NCI-H1417 treated with DMSO at 0.1 percent for 48 hours (cell line): ENCODE results near the gene CBX8.

Experiments used
- DNase-seq: peaks from one replicate; lab custom pipeline; 2025; lab: John Stamatoyannopoulos, UW

Gene CBX8

DNA sequence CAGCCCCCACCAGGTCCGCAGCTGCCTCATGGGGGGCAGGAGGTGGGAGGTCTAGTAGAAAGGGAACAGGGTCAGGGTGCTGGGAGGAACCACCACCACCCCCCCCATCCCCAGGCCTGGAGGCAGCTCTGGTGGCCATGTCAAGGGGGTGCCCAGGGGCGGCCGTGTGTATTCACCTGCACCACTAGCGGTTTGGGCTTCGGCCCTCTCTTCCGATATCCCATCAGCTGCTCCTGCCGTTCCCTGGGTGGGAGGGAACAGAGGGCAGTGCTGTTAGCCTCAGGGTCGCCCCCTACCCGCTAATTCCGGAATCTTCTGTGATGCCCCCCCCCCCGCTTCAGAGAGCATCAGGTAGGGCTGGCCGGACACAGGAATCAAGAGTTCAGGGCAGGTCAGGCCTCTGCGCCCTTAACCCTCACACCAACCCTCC is 38.6 kb upstream of the CBX8 start:
- DNase-seq, result no peak

DNA sequence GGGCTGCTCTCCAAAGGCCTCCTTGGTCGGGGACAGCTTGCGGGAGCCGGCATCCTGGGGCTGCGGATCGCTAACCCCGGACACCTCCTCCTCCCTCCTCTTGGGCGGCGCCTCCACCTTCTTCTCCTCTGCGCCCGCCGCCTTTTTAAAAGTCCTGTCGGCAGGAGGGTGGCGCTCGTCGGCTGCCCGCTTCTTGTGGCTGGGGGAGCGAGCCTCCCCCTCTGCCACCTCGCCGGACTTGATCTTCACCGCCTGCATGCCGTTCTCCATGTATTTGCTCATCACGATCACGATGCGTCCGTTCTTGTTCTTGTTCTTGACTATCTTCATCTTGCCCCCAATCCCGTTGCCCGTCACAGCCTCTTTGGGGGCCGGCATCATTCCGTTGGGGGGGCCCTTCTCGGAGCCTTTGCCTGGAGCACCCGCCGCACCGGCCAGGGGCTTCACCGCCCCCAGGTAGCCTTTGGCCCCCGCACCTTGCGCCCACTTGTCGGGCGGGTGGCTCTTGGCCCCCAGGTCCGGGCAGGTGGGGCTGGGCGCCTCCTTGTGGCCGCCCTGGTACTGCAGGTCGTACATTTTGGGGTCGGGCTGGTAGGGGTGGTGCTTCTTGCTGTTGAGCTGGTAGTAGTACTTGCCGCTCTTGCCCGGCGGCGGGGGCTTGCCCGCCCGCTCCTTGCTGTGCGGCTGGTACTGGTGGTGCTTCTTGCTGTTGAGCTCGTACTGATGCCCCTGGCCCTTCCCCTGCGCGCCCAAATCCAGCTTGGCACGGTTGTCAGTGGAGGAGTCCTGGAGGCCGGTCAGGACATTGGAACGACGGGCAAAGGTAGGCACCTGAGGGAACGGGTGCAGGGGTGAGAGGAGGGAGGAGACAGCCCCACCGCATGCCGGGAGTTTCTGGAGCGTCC is 37.9 kb upstream of the CBX8 start:
- no peak for DNase-seq

DNA sequence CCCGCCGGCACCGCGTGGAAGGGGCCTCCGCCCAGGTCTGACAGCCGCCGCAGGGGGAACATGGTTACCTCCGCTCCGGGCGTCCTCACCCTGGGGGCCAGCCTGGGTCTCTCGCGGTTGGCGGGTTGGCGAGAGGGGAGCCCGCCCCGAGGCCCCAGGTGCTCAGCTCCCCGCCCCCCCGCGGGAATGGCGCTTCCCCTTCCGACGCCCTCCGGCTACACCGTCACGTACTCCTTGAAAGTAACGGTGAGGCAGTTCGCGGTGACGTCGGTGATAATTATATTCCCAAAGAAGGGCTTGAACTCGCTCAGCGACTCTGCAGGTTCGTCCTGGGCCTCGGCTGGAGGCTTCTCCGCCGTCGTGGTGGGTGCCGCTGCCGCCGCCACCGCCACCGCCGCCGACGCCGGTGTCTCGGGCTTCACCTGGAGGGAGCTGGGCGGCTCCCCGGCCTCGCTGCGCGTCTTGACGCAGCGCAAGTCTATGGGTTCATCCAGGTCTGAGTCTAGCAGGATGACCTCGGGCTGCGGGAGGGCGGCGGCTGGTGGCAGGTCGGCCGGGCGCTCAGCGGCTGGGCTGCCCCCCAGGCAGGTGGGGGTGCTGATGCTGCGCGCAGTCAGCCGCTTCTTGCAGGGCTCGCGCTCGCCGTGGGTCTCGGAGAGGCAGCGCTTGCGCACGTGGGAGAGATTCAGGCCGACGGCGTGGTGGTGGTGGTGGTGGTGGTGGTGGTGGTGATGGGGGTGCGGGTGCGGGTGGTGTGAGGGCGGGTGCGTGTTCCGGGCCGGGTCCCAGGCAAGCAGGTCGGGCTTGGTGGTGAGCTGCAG is 37.1 kb upstream of the CBX8 start:
- DNase-seq, result no peak

DNA sequence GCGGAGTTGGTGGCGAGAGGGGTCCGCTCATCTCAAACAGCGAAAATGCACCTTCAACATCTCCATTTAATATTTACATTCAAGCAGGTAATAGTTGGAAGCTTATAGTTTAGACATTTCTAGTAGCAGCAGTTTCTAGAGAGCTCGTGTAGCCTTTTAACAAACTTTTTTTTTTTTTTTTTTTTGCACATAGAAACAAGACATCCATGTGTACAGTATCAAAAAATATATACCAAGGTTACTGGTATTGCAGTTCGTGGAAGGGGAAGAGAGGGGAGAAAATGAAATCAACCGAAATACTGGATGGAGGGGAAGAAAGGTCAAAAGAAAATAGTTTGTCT is 36.2 kb upstream of the CBX8 start:
- DNase-seq, result no peak

DNA sequence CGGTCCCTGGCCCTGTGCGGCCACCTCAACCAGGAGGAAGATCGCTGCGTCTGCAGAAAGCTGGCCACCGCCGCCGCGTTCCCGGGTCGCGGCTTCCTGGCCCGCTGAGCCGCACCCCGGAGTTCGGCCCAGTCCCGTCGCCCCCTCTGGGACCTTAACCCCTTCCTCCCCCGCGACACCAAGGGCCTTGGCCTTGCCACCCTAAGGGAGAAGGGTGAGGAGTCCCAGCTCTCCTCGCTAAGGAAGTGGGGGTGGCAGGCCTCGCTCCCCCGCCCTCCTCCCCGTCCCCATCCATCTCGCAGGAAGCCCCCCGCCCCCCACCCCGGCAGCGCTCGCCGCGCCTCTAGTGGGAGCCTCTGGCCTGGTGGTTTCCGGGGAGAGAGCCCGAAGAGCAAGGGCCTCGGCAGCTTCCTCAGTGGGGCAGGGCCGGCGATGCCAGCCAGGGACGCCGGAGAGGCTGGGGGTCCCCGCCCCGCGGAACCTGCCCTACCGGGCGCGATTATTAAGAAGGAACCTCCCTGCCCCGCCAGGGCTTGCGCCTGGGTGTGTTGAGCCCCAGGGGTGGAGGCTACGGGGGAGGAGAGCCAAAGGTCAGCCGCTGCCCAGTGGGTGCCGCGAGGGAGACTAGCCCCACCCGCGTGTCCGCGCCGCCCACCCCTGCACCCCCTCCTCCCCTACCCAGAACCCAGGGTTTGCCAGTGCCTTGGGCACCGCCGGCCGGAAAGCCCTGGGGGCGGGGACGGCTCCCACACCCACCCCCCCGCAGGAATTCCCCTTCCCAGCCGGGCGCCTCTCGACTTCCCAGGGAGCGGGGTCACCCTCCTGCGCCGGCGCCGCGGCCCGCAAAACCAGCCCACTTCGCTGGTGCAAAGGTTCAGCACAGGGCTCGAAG is 35.6 kb upstream of the CBX8 start:
- no peak for DNase-seq

DNA sequence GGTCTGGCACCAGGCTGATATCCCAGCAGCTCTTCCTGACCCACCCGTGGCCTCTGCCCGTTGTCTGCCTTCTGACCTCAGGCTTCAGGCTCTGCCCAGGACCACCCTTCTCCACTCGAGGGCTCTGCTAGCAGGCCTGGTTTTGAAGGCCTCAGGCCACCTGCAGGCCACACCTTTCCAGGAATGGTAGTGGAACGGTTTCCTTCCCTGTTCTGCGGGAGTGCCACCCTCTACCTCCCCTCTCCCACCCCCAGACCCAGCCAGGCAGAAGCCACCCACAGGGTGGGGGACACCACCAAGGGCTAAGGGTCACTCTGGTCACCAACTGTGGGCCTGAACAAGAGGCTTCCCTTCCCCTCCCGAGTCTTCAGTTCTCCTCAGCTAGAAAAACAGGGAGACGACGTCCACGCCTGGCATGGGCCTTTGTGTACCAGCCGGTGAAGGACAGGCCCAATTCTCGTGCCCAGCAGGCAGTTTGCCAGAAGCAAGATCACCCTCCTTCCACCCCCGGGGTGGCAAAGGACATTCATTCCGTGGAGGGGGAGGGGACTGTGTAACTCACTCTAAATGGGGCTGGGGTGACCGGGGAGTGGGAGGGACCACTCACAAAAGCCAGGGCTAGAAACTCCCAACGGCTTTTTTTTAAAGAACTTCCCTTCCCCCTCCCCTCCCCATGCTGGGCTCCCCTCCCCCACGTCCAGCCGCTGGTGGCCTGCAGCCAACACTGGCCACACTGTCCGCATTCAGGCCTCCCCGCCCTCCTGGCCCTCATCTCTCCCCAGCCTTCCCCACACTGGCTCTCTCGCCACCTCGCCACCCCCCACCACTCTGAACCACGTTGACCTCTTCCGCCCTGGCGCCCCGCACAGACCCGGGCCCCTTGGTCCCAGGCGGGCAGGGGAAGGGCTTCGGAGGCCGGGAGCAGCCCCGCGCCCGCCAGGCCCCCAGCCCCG is 34.7 kb upstream of the CBX8 start:
- no peak for DNase-seq

DNA sequence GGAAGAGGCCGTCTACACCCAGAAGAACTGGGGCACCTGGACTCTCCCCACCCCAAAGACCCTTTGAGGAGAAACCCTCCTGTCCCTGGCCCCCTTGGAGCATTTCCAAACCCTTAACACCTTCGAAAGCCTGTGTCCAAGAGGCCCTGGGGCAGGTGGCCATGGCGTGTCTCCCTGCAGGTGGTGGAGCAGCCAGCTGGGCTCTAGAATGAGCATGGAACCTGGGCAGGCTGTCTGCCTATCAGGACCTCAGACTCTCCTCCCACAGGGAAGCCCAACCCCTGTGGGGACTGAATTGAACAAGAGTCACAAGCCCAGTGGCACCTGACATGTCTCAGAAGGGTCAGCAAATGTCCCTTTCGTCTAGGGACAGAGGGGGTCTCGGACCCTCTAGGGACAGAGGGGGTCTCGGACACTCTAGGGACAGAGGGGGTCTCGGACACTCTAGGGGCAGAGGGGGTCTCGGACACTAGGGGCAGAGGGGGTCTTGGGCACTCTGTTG is 33.9 kb upstream of the CBX8 start:
- no peak for DNase-seq

DNA sequence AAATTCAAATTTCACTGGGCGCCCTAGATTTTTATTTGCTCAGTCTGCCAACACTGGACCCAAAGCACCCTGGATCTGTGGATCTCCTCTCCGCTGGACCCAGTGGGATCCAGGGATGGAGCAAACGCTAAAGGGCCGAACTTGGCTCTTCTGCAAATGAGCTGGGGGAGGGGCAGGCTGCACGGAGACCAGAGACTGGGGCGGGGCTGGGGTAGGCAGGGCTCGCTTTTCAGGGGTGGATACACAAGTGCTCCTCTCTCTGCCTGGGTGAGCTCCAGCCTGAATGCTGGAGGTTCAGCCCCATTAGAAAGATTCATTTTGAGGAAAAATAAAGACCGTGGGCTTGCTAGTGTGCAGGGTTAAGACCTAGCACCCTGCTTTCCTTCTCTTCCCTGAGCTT is 33.4 kb upstream of the CBX8 start:
- no peak for DNase-seq

DNA sequence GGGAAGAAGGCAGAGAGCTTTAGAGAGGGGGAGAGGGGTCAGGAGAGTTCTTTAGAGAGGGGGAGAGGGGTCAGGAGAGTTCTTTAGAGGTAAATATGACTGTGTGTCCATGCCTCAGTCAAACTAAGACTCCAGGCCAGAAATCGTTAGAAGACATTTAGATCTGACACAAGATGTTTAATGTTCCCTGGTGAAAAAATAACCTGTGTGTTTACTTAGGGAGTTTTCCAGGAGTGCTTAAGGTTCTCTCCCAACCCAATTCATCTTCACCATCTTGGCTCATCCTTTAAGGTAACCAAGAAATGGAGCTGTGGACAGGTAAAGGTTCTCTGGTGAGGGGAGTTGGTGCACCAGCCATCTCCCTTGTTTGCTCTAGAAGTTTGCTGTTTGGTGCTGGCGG is 32.6 kb upstream of the CBX8 start:
- no peak for DNase-seq

DNA sequence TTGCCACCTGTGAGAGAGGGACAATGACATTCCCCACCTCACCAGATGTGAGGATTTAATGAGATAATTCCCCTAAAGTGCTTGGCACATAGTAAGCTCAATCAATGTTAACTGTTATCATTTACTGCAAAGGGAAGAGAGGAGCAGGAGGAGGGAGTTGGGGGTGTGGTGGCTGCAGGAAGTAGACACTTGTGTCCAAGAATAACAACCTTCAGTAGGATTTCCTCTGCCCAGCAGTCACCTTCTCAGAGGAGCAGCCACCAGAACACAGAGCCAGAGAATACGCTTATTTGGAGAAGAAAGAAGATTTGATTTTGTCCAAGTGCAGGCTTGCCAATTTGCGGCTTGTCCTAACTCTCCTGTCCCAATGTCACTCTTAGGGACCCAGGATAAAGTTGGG is 32.1 kb upstream of the CBX8 start:
- DNase-seq, result no peak

DNA sequence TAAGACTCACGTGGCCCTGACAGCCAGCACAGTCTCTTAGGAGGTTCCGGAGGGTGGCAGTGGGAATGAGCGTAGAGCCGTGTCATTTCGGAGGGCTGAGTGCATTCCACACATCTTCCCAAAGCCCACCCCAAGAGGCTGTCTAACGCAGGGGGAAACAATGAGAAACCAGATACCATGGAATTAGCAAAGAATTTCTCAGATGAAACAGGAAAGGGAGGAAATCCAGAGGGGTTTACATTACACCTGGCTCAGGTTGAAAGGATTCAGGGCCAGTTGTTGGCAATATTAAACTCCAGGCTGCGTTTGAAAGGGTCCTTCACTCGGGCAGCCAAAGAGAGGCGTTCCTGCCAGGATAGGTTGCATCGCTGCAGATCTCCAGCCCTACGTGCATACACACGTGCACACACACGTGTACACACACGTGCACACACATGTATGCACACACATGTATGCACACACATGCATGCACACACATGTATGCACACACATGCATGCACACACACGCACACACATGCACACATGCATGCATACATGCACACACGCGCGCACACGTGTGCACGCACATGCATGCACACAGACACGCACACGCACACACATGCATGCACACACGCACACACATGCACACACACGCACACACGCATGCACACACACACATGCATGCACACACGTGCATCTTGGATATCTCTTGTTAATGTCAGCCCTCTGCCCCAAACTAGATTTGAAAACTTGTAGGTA is 30.1 kb upstream of the CBX8 start:
- DNase-seq, result no peak

DNA sequence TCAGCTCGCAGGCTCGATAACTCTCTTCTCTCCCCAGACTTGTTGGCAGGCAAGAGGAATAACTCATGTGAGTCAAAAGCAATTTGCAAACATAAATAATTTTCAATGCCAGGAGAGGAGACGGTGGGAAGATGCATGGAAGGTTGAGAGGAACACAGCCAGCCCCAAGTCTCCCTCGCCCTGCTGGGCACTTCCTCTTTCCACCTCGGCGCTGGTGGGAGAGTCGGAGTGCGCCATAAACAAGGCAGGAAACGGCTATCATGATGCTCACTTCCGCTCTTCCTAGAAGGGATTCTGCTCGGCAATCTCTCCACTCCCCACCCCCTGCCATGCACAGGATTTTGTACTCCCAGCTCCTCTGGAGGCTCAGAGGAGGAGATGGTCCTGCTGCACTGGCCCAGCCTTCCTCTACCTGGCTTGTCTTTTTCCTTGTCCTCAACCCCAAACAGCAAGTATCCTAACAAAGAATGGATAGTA is 29.4 kb upstream of the CBX8 start:
- DNase-seq, result no peak

DNA sequence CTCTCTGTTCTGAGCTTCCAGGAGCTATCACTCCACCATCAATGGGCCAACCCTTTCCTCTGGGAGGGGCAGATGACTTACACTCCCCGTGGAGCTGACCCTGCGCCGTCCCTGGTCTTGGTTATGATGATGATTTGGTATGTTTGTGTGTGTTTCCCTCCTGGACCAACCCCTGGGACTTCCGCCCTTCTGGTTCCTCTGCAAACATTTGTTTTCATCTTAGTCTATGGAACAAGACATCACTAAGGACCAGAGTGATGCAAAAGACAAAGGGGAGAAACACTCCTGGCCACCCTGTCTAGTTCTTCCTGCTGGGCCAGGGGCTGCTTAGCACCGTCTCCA is 28.7 kb upstream of the CBX8 start:
- no peak for DNase-seq

DNA sequence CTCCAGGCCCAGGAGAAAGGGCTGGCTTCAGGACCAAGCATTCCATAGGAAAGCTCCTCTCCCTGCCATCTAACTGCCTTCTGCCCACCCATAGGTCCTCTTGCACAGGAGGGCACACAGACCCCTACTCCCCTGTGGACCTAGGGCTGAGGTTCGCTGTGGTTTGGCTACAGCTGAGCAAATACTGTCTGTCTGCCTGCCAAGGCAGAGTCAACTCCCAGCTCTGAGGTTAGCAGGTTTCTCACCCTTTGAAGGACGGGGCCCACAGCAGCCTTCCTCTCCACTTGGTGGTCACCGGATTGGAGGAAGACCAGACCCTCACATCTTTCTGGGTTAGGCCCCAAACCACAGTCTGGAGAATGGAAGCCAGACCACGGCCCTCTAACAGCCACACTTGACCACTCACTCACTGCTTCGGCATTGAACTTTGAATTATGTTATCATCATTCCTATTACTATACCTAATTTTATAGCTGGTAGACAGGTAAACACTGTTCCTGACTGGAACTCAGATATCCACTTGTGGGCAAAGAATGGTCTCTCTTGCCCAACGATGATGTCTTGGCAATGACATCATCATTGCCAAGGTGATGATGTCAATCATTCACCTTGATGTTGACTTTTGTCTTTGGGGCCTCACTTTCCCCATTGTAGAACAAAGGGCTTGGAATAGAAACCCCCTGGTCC is 28.2 kb upstream of the CBX8 start:
- no peak for DNase-seq

DNA sequence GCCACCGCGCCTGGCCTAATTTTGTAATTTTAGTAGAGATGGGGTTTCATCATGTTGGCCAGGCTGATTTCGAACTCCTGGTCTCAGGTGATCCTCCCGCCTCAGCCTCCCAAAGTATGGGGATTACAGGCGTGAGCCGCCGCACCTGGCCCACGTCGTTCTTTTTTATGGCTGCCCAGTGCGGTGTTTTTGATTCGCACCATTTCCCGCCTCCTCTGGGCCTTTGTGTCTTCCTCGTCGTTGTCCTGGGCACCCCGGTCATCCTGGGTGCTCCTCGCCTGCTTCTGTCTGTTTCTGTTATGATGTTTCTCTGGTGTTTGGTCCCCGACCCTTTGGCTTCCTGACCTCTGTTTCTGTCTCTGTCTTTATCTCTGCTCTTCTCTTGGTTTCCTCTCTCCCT is 27.4 kb upstream of the CBX8 start:
- DNase-seq, result no peak

DNA sequence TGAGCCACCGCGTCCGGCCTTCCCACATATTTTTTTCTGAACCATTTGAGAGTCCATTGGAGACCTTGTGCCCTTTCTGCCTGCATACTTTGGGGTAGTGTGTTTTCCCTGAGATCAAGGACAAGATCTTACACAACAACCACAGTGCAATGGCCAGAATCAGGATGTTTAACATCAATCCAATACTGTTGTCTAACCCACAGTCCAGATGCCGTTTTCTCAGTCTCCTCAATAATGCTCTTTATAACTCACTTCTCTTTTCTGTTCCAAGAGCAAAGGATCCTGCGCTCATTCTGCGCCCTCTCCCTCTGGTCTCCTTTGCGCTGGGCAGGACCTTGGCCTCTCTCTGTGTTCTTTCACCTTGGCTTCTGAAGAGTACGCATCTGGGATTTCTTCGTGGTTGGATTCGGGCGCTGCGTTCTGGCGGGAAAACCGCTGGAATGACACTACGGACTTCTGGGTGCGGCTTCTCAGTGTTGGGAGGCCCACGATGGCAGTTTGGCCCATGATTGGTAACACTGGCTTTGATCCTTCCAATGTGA is 25.8 kb upstream of the CBX8 start:
- no peak for DNase-seq

DNA sequence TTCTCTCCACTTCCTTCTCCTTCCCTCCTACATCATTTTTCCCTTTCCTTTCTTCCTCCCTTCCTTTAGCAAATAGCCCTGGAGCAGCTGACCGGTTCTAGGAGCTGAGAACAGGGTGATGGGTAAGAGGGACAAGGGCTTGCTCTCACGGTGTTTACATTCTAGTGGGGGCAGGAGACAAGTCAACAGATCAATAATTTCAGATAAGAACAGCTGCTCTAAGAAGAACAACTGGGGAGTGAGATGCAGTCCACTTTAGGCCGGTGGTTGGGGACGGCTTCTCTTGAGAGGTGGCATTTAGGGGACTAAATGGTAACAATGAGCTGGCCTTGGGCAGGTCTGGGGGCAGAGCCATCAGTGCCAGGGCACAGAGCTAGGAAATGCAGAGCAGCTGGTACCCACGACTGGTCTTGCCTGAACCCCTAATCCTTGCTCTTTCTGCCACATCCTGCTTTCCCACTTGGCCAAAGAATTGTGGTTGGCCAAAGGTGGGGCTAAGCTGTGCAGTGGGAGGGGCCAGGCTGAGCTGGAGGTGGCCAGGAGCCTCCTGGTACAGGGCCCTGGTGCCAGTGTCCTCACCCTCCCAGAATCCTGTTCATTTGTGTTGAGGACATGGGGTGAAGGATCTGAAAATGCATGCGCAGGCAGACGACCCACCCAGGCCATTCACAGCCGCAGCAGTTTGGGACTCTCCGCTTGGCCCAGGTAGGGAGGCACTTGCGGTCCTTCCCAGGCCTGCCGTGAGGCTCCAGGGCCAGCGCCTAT is 24.6 kb upstream of the CBX8 start:
- no peak for DNase-seq

DNA sequence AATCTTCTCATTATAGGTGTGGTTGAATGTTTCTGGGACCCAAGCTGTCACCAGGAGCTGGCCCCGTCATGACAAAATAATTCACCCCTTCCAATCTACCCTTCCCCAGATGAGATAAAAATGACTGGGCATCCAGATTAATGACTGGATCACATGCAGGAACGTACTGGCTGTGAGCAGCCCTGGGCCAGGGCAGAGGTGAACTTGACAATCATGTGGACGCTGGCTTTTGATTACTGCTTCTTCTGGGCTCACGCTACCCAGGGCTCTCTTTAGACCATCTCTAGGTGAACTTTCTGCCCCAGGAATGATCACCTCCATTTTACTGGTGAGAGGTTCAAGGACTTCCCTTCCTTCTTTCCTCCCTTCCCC is 24.1 kb upstream of the CBX8 start:
- no peak for DNase-seq
